HG03064 (cell line): Measurements from ENCODE around the gene UBAP1L.
"Not testable (repeated sequence)": the region's sequence is repeated elsewhere in the genome, so short reads cannot be mapped to it uniquely, and the experiment has no call there.

ENCODE experiments used
- ATAC-seq: cut with Tn5 transposase; IDR thresholded peaks from one replicate; pipeline ENCODE4 v1.9.1; 2021; ENCODE audit warnings: low read depth; ENCODE audit not compliant: unreplicated experiment

Gene UBAP1L

DNA sequence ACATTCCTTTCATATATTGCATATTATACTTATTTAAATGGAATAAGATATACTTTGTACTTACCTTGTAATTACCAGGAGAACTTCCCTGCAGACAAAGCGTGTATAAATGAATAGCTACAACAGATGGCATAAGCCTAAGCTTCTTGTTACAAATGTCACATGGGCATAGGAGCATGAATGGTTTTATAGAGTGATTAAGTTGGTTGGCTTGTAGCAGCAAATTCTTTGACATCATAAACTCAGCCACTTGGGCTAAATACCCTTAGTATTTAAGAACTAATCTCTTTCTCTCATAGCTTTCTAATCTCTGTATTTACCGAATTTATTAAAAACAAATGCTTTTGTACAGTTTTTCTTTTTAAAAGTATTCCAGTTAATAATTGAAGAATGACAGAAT is at the start of gene UBAP1L:
Gene UBAP1L (minus strand): TSS at position 115 of the 400 bp plus-strand sequence. CDS start 8,985 bp downstream, outside the sequence.
- ATAC-seq = no peak

DNA sequence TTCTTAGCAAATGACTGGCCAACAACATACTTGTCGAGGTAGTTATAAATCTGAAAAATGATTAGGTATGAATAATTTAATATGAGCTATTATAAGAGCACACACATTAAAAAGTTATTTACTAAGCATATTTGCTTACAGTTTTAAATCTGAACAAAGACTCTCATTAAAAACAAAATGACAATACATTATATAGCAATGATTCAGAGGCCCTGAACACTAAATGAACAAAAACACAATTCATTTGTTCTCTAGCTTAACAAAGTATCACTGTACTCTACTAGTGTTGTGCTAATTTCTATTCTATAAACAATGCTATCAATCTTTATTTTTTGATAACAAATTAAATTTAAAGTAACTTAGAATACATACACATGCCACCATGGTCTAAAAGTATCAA is 49.1 kb upstream of the UBAP1L start:
- no peak for ATAC-seq

DNA sequence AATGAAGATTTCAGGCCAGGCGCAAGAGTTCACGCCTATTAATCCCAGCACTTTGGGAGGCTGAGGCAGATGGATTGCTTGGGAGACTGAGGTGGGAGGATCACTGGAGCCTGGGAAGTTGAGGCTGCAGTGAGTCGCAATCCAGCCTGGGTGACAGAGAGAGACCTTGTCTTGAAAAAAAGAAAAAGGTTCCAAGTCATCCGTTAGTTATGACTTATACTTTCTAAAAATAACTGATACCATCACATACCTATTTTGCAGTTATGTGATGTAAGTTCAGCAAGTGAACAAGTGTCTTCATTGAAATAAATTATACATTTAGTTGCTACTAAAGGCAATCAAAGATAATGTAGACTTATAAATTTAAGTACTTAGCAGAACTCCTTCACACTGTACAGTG is 48.0 kb upstream of the UBAP1L start:
- no peak for ATAC-seq

DNA sequence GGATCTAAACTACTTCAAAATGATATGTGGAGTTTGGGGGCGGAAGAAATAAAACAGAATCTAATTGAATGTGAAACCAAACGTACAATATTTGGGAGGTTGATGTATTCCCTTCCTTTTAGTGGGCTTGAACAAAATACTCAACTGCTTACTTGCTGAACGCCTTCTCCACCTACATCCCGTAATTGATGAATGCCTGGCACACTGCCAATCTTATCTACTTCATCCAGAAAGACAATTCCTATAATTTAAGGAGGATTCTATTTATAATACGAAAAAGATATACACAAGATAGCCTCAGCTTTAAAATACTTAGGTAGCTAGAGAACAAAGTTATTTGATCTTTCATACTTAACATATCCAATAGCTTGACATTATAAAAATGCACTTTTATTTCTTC is 41.7 kb upstream of the UBAP1L start:
- no peak for ATAC-seq

DNA sequence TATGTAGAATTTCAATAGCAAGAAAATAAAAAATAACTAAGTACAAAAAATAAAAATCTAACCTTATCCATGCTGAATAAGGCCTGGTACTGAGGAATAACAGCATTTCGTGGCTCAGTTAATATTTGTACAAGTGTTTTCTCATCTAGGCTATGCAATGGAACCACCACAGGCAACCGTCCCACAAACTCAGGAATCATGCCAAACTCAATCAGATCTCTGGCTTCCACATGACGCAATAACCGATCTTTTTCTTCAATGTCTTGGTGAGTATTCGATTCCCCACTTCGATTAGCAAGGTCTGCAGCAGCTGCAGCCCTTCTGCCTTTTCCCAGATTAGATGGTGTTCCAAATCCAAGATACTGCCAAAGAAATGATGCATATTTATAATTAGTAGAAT is 39.7 kb upstream of the UBAP1L start:
- no peak for ATAC-seq

DNA sequence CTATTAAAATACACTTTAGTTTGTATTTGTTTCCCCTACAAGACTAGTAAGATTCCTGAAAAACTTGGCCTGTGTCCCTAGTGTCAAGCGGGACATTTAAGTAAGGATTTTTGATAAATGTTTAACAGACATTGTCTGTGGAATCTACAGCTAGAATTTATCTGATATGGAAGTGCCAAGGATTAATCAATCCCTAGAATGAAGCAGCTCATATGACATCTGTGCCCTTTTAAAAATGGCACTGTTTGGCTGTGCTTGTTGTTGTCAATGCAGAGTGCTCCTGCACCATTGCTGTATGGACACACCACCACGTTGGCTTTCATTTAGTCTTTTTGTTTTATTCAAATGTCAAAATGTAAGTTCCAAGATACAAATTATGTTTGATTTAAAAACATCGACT is 32.9 kb upstream of the UBAP1L start:
- ATAC-seq = no peak

DNA sequence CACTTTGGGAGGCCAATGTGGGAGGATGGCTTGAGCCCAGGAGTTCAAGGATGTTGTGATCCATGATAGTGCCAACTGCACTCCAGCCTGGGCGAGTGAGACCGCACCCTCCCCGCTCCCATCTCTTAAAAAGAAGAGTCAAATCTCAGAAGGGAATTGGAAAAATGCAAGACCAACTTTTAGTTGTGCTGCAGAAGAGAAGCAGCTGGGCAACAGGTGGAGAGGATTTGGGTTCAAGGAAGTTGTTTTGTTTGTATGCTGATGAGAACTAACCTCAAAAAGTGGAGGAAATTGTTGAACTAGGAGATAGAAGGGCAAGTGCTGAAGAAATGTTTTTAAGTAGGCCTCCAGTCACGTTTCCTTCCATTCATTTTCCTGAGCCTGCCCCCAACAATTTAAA is 31.4 kb upstream of the UBAP1L start:
- ATAC-seq = no peak

DNA sequence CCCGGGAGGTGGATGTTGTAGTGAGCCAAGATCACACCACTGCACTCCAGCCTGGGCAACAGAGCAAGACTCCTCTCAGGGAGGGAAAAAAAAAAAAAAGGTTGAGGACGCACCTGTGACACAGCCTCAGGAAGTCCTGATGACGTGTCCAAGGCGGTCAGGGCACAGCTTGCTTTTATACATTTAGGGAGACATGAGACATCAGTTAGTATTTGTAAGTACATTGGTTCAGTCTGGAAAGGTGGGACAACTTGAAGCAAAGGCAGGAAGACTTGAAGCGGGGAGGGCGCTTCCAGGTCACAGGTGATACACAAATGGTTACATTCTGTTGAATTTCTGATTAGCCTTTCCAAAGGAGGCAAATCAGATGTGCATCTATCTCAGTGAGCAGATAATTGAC is 23.6 kb upstream of the UBAP1L start:
- ATAC-seq = not testable (repeated sequence)

DNA sequence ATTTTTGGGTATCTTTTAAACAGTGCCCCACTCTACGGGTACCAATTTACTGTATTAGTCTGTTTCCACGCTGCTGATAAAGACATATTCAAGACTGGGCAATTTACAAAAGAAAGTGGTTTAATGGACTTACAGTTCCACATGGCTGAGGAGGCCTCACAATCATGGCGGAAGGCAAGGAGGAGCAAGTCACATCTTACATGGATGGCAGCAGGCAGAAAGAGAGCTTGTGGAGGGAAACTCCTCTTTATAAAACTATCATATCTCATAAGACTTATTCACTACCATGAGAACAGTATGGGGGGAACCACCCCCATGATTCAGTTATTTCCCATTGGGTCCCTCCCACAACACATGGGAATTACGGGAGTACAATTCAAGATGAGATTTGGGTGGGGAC is 22.9 kb upstream of the UBAP1L start:
- not testable (repeated sequence) for ATAC-seq

DNA sequence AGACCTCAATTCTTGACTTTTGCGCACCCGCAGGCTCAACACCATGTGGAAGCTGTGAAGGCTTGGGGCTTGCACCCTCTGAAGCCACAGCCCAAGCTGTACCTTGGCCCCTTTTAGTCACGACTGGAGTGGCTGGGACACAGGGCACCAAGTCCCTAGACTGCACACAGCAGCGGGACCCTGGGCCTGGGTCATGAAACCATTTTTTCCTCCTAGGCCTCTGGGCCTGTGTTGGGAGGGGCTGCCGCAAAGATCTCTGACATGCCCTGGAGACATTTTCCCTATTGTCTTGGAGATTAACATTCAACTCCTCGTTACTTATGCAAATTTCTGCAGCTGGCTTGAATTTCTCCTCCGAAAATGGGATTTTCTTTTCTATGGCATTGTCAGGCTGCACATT is 22.1 kb upstream of the UBAP1L start:
- not testable (repeated sequence) for ATAC-seq

DNA sequence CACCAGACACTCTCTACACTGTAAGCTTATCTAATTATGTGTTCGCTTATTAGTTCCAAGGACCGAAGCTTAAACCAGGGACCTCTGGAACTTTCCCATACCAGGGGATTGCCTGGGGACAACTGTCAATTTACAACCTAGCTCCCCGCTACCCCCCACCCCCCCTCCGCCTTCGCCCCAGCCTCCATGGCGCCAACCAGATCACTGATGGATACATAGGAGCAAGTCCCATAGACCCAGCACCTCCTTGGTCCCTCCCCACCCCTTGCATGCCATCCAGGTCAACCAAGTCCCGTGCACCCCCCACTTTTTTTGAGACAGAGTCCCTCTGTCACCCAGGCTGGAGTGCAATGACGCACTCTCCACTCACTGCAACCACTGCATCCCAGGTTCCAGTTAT is 19.5 kb upstream of the UBAP1L start:
- no peak for ATAC-seq

DNA sequence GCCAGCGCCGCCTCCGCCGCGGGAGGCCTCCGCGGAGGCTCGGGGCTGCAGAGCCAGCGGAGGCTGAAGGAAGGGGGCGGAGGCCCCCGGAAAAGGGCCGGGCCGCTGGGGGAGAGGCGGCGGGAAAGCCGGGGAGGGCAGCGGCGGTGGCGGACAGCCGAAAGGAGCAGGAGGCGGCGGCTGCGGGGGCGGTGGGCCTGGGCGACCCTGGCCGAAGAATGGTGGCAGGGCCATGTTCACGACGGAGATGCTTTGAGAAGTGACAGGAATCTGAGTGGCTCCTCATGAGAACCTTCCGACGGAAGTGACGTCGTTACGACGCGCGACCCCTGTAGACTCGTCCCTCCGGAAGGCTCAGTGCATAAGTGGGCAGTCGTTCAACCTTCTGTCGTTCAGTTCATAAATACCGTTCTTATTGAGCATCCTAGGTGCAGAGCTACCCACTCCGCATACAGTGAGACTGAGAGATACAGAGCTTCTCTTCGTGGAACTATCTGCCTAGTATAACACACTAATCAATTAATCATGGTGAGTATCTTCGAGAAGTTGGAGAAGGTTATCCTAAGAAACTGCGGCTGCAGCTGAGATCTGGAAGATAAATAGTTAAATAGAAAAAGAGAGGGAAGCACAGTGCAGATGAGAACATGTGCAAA is 18.7 kb upstream of the UBAP1L start, which contains the start of gene PDCD7:
Gene PDCD7 (minus strand): TSS at position 261 of the 653 bp plus-strand sequence. CDS start 27 bp downstream, at position 234.
- peak; percentile 82 for ATAC-seq

DNA sequence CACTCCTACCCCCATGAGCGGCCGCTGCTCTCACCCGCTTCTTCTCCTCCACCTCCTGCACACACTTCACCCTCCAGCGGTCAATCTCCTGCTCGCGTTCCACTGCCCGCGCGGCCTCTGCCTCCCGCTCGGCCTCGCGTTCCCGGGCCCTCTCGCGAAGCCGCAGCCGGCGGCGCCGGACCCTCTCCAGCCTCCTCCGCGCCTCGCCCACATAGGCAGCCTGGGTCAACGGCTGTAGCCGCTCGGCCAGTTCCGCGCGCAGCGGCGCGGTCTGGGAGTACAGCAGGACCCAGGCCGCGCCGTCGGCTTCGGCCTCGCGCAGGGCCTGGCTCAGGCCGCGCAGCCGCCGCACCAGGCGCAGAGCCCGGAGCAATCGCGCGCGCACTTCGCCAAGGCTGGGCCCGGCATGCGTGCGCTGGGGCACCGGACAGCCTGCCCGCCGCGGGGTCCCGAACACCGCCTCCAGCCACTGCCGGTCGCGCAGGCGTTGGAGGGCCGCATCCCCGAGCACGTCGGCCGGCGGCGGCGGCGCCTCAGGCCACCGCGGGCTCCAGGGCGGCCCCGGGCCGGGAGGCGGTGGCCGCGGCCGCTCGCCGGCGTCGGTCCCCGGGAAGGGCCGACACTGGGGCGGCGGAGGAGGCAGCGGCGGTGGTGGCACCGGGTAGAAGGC is 18.0 kb upstream of the UBAP1L start:
- peak; percentile 22 for ATAC-seq

DNA sequence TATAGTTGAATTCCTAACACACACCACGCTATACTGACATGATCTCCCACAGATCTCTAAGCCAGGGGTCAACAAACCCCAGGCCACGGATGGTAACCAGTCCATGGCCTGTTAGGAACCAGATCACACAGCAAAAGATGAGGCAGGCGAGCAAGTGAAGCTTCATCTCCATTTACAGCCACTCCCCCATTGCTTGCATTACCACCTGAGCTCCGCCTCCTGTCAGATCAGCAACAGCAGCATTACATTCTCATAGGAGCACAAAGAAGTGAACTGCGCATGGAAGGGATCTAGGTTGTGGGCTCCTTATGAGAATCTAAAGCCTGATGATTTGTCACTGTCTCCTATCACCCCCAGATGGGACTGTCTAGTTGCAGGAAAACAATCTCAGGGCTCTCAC is 15.9 kb upstream of the UBAP1L start:
- no peak for ATAC-seq

DNA sequence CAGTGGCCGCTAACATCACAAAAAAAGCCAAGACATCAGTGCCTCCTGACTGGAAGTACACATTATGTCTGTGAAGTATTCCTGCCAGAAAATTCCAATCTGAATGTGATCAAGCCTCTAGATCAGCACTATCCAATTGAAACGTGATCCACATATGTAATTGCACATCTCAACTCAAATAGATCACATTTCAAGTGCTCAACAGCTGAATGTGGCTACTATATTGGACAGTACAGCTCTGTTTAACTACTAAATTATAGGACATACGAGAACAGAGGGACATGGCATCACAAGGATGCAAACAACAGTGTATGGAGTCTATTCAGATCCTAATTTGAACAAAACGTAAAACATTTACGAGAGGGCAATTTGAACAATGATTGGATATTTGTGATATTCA is 542 bp upstream of the UBAP1L start:
- no peak for ATAC-seq

DNA sequence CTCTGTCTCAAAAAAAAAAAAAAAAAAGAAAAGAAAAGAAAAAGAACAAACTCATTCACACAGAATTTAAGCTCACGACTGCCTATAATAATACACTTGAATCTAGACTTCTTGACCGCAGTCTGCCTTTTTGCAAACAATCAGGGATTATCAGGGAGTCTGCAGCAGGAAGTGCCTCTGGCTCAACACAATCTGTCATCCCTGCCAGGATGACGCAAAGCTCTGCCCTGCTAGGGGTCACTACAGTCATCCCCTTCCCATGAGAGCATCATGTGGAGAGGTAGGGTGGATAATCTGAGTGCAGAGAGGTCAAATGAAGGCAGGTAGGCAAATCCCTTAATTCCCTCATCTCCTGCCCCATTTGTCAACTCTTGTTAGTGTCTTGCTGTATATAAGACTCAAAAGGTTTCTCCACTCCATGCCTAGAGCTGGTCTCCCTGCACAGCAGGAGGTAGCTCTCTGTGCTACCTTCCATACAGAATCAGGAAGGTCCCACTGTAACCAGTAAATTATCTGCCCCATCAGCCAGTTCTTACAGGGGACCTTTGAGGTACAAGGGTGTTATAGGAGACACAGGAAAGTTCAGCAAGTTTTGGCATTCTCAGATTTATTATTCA is 4.2 kb downstream of the UBAP1L start:
- no peak for ATAC-seq

DNA sequence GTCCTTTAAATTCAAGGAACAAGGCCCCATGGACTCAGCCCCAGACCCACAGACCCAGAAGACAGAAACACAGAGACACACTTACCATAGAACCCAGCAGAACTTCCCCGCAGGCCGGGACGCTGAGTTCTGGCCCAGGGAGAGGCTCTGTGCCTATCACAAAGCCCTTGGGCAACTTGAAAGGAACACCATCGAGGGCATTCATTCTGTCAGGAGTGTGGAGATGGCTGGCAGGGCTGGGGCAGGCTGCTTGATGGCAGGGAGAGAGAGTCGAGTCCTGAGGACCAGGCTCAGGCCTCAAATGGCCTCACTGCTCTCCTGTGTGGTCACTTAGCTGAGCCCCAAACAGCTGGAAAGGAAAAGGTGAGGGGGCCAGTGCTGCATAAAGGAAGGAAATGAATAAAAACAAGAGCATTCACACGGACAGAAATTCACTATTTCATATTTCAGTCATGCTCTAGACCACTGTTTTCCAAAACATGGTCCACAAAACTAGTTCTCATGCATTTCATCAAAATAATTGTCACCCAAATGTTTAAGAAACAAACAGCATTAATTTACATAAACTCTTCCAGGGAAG is 8.9 kb downstream of the UBAP1L start:
- no peak for ATAC-seq

DNA sequence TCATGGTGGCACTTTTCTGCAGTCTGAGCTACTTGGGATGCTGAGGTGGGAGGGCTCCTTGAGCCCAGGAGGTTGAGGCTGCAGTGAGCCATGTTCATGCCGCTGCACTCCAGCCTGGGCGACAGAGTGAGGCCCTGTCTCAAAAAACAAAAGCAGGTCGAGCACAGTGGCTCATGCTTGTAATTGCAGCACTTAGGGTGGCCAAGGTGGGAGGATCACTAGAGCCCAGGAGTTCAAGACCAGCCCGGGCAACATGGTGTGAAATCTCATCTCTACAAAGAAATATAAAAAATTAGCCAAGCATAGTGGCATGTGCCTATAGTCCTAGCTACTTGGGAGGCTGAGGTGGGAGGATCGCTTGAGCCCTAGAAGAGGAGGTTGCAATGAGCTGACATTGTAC is 10.0 kb downstream of the UBAP1L start:
- ATAC-seq = no peak

DNA sequence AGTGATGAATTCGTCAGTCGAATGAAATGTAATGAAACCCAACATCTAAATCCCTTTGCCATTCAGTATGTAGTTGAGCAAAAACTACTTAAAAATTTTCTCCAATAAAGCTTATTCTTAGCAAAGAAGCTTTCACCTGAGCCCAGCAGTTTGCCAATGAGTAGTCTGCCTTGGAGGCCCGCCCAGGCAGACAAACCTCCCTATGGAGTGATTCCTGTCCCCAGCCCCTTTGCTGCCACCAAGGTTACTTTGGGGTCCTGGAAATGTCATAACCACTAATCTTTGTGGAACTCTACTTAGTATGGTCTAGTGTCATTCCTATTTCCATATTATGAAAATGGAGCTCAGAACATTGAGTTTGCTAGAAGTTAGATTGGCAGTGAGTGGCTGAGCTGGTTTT is 12.1 kb downstream of the UBAP1L start:
- ATAC-seq = no peak

DNA sequence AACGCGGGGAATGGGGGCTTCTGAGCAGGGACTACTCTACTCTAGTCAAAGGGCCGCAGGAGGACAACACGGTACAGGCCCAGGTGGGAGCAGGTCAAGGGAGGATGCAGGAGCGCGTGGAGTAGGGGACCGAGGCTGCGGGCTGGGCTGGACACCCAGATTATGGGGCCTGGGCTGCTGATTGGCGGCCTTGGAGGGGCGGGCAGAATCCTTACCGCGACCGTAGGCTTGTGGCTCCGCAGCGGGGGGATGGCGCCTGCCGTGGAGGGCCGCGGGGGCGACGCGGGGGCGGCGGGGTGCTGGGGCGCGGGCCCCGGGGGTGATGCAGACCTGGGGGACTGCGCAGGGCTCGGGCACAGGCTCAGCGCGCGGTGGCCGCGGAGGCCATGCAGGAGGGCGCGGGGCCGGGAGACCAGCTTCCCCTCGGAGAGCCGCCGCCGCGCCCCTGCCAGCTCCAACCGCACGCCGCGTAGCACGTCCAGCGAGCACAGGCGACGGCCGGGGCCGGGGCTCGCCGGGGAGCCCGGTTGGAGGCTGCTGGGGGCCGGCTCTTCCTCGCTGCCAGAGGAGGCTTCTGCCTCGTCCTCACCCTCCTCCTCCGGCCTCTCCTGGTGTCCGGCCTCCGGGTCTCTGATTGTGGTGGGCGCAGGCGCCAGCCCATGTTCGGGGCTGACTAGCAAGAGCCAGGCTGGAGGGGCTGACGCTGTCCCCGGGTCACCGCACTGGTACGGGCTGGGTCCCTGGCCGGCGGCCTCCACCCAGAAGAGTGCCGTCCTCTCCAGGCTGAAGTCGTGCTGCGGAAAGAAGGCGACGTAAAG is 12.9 kb downstream of the UBAP1L start:
- ATAC-seq = no peak

DNA sequence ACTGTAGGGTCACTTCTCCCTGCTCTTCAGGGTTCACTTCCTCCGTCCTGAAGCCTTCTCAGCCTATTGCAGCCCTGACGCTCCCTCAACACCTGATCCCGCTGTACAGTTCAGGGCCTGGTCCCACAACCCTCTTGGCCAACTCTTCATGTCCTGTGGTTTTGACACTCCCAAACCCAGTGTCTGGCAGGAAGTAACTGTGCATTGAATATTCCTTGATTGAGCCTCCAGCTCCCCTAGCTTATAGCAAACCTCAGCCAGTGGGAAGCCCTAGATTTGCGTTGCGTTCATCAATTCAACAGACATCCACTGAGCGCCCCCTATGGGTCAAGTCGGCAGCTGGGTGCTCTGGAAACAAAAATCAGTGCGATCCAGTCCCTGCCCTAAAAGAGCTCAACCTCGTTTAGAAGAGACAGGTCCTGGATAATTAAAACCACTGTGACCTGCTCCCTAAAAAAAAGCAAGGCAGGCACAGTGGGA is 13.5 kb downstream of the UBAP1L start:
- ATAC-seq = no peak
